ENCODE data around the gene GAK. TPM values are rescaled to one million over a fixed set of nuclear protein-coding genes. Genes with fewer than 3 reads are reported as not detected.

GAK gene
- total RNA-seq, 1 donor from 2014 or later, result 86.9 TPM

DNA sequence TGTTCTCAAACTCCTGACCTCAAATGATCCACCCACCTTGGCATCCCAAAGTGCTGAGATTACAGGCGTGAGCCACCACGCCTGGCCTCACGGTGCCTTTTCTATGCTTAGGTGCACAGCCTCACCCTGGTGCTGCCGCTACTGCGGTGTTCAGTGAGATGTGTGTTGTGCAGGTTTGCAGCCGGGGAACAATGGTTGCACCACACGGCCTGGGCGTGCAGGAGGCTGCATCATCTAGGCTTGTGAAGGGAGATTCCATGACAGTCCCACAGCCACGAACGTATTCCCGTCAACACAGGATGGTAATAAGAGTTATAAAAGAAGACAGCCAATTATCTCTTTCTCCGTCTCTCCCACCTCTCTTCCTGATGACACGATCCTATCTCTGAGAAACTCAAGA lies 128.2 kb downstream of the GAK start:
- Histone ChIP-seq H4K20me1 (ENCODE audit: insufficient read depth, low read length) (no peaks in the 10 kb centered on the region), H2AFZ (ENCODE audit: low read depth, low read length) (no peak overlapping the region), H3K27me3 (ENCODE audit: insufficient read depth, low read length) (peaks cover 10% of the 10 kb centered on the region), H3K4me2 (ENCODE audit: low read length) (no peak overlapping the region), H3K27ac (ENCODE audit: low read depth, low read length) (no peak overlapping the region), H3K9ac (ENCODE audit: low read length) (no peak overlapping the region), H3K79me2 (ENCODE audit: insufficient read depth, low read length) (no peaks in the 10 kb centered on the region), H3K4me1 (ENCODE audit: insufficient read depth, low read length) (no peaks in the 10 kb centered on the region), H3K9me3 (ENCODE audit: insufficient read depth, low read depth, low read length) (peaks cover 7% of the 10 kb centered on the region), H3K36me3 (ENCODE audit: insufficient read depth, low read length) (no peaks in the 10 kb centered on the region), H3K4me3 (ENCODE audit: insufficient read depth, low read depth, low read length) (no peak overlapping the region)
- peaks cover 8% of the 10 kb centered on the region for H3K9me3 Mint-ChIP-seq (ENCODE audit: unreplicated experiment)
- peaks cover 3% of the 10 kb centered on the region for H3K36me3 Mint-ChIP-seq (ENCODE audit: low read depth, unreplicated experiment)
- FAIRE-seq (no peak), DNase-seq (ENCODE audit: low read depth) (no peak)
- TF ChIP-seq, protein P1, sequence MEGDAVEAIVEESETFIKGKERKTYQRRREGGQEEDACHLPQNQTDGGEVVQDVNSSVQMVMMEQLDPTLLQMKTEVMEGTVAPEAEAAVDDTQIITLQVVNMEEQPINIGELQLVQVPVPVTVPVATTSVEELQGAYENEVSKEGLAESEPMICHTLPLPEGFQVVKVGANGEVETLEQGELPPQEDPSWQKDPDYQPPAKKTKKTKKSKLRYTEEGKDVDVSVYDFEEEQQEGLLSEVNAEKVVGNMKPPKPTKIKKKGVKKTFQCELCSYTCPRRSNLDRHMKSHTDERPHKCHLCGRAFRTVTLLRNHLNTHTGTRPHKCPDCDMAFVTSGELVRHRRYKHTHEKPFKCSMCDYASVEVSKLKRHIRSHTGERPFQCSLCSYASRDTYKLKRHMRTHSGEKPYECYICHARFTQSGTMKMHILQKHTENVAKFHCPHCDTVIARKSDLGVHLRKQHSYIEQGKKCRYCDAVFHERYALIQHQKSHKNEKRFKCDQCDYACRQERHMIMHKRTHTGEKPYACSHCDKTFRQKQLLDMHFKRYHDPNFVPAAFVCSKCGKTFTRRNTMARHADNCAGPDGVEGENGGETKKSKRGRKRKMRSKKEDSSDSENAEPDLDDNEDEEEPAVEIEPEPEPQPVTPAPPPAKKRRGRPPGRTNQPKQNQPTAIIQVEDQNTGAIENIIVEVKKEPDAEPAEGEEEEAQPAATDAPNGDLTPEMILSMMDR (IDR thresholded peaks at IDR 0.05; ENCODE audit: insufficient read depth, low read depth, low read length), result no peak
- no peak for TF ChIP-seq EZH2 (IDR thresholded peaks at IDR 0.05; ENCODE audit: insufficient read depth, low read length)
- H3K4me1 Mint-ChIP-seq (ENCODE audit: low read depth, unreplicated experiment), result peaks cover 3% of the 10 kb centered on the region
- H3K27ac Mint-ChIP-seq (ENCODE audit: unreplicated experiment), result no peak overlapping the region
- H3K4me3 Mint-ChIP-seq (ENCODE audit: unreplicated experiment), result no peak overlapping the region
- peaks cover 33% of the 10 kb centered on the region for H3K27me3 Mint-ChIP-seq (ENCODE audit: low read depth, unreplicated experiment)

DNA sequence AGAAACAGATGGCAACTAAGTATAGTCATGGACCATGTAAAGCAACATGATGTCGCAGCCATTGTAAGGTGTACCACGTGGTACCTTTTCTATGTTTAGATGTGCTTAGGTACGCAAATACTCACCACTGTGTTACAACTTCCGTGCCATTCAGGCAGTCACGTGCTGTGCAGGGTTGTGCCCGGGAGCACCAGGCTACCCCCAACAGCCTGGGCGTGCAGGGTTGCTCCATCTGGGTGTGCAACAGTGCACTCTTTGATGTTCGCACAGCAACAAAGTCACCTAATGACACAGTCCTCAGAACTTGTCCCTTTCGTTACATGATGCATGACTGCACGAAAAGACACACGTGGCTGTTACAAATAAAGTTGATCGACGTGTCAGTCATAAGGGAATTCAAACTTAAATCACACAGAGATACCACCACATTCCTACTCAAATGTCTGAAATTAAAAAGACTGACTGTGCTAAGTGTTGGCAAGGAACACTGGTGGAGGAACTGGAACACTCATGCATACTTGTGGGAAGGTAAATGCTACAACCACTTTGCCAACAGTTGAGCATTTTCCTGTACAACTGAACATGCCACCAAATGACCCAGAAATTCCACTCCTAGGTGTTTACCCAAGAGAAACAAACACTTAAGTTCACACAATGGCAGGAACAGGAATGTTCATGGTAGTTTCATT lies 130.5 kb downstream of the GAK start:
- no peaks in the 10 kb centered on the region for H3K4me1 ChIP-seq (ENCODE audit: insufficient read depth, low read length)
- TF ChIP-seq, protein P1 (IDR thresholded peaks at IDR 0.05; ENCODE audit: insufficient read depth, low read depth, low read length), result no peak
- TF ChIP-seq EZH2 (IDR thresholded peaks at IDR 0.05; ENCODE audit: insufficient read depth, low read length), result no peak
- DNase-seq (ENCODE audit: low read depth), result no peak
- Mint-ChIP-seq H3K36me3 (ENCODE audit: low read depth, unreplicated experiment) (peaks cover 3% of the 10 kb centered on the region), H3K4me1 (ENCODE audit: low read depth, unreplicated experiment) (peaks cover 4% of the 10 kb centered on the region), H3K27ac (ENCODE audit: unreplicated experiment) (no peak overlapping the region), H3K9me3 (ENCODE audit: unreplicated experiment) (peaks cover 8% of the 10 kb centered on the region), H3K27me3 (ENCODE audit: low read depth, unreplicated experiment) (peaks cover 30% of the 10 kb centered on the region), H3K4me3 (ENCODE audit: unreplicated experiment) (no peak overlapping the region)
- H3K36me3 ChIP-seq (ENCODE audit: insufficient read depth, low read length), result no peaks in the 10 kb centered on the region
- no peak overlapping the region for H3K4me3 ChIP-seq (ENCODE audit: insufficient read depth, low read depth, low read length)
- H3K4me2 ChIP-seq (ENCODE audit: low read length), result no peak overlapping the region
- peaks cover 7% of the 10 kb centered on the region for H3K9me3 ChIP-seq (ENCODE audit: insufficient read depth, low read depth, low read length)
- H3K27me3 ChIP-seq (ENCODE audit: insufficient read depth, low read length), result peaks cover 12% of the 10 kb centered on the region
- no peaks in the 10 kb centered on the region for H4K20me1 ChIP-seq (ENCODE audit: insufficient read depth, low read length)
- H2AFZ ChIP-seq (ENCODE audit: low read depth, low read length), result no peak overlapping the region
- H3K9ac ChIP-seq (ENCODE audit: low read length), result no peak overlapping the region
- H3K79me2 ChIP-seq (ENCODE audit: insufficient read depth, low read length), result no peaks in the 10 kb centered on the region
- FAIRE-seq, result no peak
- no peak overlapping the region for H3K27ac ChIP-seq (ENCODE audit: low read depth, low read length)

Other genes starting within 250 kb of the GAK start
- gene SLC49A3, start 243.2 kb downstream of the GAK start, total RNA-seq, result 6.2 and 9.2 TPM in 2 replicates
- gene PCGF3, start 226.5 kb downstream of the GAK start, total RNA-seq, result 61.1 and 65.7 TPM in 2 replicates
- gene CPLX1, start 106.2 kb downstream of the GAK start, total RNA-seq, result 0.41 and 1.9 TPM in 2 replicates
- gene TMEM175, start 144 bp upstream of the GAK start, total RNA-seq, result 22.1 and 27.8 TPM in 2 replicates
- gene DGKQ, start 41.3 kb upstream of the GAK start, total RNA-seq, result 19.0 and 20.2 TPM in 2 replicates
- gene IDUA, start 54.7 kb upstream of the GAK start, total RNA-seq, result 20.5 and 27.0 TPM in 2 replicates
- gene SLC26A1, start 61.1 kb upstream of the GAK start, total RNA-seq, result 0.34 and 0.38 TPM in 2 replicates
- gene FGFRL1, start 79.3 kb upstream of the GAK start, total RNA-seq, result 64.2 and 64.9 TPM in 2 replicates
- 2.0 and 2.2 TPM in 2 replicates for gene RNF212, start 181.2 kb upstream of the GAK start, total RNA-seq
- 47.8 and 55.5 TPM in 2 replicates for gene SPON2, start 240.3 kb upstream of the GAK start, total RNA-seq

Data from astrocyte (in vitro differentiated cells and primary cell).